22Rv1 (cell line): ENCODE measurements around the gene CTBP2.

Experiments used
- H3K27ac ChIP-seq: fragments of 450-650 bp; 2 replicates; pipeline ENCODE4 v1.5.1; 2017
- ZFX ChIP-seq: fragments of 450-650 bp; IDR thresholded peaks from 2 replicates; pipeline ENCODE4 v1.6.1; 2017; ENCODE audit warnings: antibody characterized with exemption, borderline replicate concordance
- TF ChIP-seq, protein P1 (sequence below): fragments of 450-650 bp; IDR thresholded peaks from 2 replicates; pipeline ENCODE4 v1.5.1; 2017; ENCODE audit warnings: mild to moderate bottlenecking

The CTBP2 gene

DNA sequence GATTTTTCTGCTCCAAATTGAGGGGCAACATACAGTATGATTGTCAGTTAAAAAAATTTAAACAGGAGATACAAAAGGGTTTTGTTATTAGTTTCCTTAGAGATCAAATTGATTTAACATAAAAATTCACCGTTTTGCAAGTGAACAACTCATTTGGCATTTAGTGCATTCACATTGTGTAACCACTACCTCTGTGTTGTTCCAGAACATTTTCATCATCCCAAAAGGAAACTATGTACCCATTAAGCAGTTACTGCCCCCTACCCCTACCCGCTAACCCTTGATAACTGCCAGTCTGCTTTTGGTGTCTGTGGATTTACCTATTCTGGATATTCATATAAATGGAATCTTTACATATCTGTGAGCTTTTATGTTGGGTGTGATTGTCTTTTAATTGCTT is 215.4 kb downstream of the CTBP2 start:
- H3K27ac ChIP-seq: no peak overlapping the region
- TF ChIP-seq, protein P1, sequence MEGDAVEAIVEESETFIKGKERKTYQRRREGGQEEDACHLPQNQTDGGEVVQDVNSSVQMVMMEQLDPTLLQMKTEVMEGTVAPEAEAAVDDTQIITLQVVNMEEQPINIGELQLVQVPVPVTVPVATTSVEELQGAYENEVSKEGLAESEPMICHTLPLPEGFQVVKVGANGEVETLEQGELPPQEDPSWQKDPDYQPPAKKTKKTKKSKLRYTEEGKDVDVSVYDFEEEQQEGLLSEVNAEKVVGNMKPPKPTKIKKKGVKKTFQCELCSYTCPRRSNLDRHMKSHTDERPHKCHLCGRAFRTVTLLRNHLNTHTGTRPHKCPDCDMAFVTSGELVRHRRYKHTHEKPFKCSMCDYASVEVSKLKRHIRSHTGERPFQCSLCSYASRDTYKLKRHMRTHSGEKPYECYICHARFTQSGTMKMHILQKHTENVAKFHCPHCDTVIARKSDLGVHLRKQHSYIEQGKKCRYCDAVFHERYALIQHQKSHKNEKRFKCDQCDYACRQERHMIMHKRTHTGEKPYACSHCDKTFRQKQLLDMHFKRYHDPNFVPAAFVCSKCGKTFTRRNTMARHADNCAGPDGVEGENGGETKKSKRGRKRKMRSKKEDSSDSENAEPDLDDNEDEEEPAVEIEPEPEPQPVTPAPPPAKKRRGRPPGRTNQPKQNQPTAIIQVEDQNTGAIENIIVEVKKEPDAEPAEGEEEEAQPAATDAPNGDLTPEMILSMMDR: no peak
- TF ChIP-seq ZFX: no peak

DNA sequence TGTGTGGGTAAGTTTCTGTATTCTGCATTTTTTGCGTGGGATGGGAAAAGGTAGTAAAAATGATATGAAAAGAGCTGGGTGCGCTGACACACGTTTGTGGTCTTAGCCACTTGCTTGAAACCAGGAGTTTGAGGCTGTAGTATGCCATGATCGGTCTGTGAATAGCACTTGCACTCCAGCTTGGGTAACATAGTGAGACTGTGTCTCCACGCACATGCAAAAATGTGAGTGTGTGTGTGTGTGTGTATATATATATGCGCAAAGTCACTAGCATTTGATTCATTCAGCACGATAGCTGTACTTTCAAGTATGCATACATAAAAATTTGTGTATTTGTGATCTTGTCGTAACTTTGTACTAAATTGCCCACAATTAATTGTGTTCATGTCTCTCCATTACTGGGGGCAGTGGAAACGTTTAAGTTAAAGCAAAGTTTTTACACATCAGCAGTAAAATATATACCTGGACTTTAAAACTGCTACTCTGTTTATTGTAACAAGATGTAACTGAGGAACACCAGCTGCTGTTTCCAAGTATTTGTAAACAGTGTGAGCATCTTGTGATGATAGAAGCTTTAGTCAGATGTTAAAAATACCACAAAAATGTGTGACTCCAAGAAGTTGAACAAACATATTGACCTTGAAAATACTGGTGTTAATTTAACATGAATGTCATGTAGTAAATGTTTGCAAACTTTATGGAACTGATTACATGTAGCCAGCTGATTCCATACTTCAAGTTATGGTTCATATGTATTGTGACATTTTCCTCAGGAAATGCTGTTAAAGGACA is 216.9 kb downstream of the CTBP2 start:
- no peak overlapping the region for H3K27ac ChIP-seq
- no peak for TF ChIP-seq ZFX
- TF ChIP-seq, protein P1: no peak

DNA sequence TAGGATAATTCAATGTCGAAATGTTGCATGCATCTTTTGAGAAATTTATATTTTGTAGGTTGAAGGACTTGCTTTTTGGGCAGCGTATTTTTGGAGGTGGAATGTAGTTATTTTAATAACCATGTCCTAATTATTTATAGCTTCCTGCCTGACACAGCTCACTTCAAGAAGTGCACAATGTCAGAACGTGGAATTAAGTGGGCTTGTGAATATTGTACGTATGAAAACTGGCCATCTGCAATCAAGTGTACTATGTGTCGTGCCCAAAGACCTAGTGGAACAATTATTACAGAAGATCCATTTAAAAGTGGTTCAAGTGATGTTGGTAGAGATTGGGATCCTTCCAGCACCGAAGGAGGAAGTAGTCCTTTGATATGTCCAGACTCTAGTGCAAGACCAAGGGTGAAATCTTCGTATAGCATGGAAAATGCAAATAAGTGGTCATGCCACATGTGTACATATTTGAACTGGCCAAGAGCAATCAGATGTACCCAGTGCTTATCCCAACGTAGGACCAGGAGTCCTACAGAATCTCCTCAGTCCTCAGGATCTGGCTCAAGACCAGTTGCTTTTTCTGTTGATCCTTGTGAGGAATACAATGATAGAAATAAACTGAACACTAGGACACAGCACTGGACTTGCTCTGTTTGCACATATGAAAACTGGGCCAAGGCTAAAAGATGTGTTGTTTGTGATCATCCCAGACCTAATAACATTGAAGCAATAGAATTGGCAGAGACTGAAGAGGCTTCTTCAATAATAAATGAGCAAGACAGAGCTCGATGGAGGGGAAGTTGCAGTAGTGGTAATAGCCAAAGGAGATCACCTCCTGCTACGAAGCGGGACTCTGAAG is 217.8 kb downstream of the CTBP2 start:
- H3K27ac ChIP-seq: no peak overlapping the region
- TF ChIP-seq, protein P1: no peak
- no peak for TF ChIP-seq ZFX

DNA sequence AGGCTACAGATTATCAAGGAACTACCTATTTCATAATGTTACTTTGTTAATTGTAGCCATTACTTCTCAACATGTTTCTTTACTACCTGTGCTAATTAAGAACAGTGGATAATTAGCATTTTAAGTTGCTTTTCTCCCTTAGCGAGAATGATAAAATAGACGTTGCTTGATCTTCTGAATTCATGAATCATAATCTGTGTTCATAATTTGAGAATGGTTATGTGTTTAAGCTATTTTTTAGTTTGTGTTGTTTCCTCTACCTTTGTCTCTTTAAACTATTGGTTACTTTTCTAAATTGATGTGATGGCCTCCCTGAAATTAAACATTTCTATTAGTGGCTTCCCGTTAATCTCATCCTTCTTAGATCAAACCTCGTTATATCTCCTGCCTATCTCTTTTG is 218.5 kb downstream of the CTBP2 start, which contains the start of gene ZRANB1:
Gene ZRANB1 (plus strand): TSS at position 301 of the 400 bp plus-strand sequence. CDS start 371 bp downstream, outside the sequence.
- TF ChIP-seq ZFX: no peak
- TF ChIP-seq, protein P1: no peak
- H3K27ac ChIP-seq: no peak within 1 kb of the TSS

DNA sequence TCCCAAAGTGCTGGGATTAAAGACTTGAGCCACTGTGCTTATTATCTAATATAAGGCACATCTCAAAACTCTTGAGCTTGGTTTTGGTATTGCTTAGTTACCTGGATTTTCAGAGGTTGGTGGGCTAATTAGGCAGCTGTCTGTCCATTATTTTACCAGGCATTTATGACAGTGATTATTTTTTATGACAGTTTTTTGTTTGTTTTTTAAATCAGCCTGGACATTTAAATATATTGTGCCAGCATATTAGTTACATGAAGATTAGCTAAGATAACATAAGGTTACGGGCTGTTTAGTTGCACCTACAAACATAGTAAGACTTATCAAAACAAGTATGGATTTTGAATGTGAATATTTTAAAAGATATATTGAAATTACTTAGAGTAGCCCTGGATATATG is 221.1 kb downstream of the CTBP2 start:
- TF ChIP-seq ZFX: no peak
- TF ChIP-seq, protein P1: no peak
- H3K27ac ChIP-seq: no peak overlapping the region

DNA sequence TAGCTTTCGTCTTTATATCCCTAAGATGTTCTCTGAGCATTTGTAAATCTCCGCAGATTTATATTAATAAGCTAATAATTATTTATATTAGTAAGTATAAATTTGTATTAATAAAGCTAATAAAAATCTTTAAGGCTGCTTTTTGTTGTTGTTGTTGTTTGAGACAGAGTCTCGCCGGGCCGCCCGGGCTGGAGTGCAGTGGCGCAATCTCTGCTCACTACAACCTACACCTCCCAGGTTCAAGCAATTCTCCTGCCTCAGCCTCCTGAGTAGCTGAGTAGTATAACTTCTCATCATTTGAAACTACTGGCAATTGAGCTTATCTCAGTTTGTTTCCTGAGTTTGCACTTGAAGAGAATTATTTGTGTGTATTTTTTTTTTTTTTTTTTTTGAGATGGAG is 223.6 kb downstream of the CTBP2 start:
- TF ChIP-seq, protein P1: no peak
- no peak for TF ChIP-seq ZFX
- H3K27ac ChIP-seq: no peak overlapping the region
